Measurements from ENCODE around the gene CTPS2. TPM values are rescaled to one million over a fixed set of nuclear protein-coding genes. Genes with fewer than 3 reads are reported as not detected.

Gene CTPS2
- total RNA-seq, 1 donor from 2014 or later = 116 TPM

DNA sequence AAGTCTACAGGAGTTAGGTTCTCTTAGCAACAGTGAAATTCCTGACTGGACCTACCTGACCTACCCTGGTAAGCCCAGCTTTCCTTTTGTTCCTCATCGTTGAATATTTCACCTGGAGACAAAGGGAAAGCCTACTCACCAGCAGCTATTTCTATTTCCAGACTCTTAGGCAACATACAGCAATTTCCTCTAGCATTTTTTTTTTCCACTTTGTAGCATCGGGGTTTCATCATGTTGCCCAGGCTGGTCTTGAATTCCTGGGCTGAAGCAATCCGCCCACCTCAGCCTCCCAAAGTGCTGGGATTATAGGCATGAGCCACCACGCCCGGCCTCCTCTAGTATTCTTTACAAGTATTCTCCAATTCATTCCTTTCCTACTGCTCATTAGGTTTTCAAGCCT, 69.3 kb downstream of the CTPS2 start:
- peaks cover 3% of the 10 kb centered on the region for H3K36me3 ChIP-seq
- Mint-ChIP-seq H3K36me3 (peaks cover 34% of the 10 kb centered on the region), H3K9me3 (no peaks in the 10 kb centered on the region), H3K4me3 (no peak overlapping the region), H3K27ac (no peak overlapping the region), H3K27me3 (ENCODE audit: insufficient read depth, low read depth) (peaks cover 2% of the 10 kb centered on the region), H3K4me1 (no peaks in the 10 kb centered on the region)
- H3K79me2 ChIP-seq (ENCODE audit: low read depth) = no peaks in the 10 kb centered on the region
- H3K4me2 ChIP-seq = no peak overlapping the region
- no peaks in the 10 kb centered on the region for H4K20me1 ChIP-seq (ENCODE audit: low read depth)
- no peaks in the 10 kb centered on the region for H3K4me1 ChIP-seq
- no peak overlapping the region for H2AFZ ChIP-seq (replicated peaks)
- H3K27ac ChIP-seq = no peak overlapping the region
- no peak overlapping the region for H3K4me3 ChIP-seq
- H3K27me3 ChIP-seq = no peaks in the 10 kb centered on the region
- no peak for DNase-seq (ENCODE audit: low spot score)
- TF ChIP-seq EZH2 (IDR thresholded peaks at IDR 0.05) (no peak), EZH2phosphoT487 (IDR thresholded peaks at IDR 0.05) (no peak)
- TF ChIP-seq, protein P1, sequence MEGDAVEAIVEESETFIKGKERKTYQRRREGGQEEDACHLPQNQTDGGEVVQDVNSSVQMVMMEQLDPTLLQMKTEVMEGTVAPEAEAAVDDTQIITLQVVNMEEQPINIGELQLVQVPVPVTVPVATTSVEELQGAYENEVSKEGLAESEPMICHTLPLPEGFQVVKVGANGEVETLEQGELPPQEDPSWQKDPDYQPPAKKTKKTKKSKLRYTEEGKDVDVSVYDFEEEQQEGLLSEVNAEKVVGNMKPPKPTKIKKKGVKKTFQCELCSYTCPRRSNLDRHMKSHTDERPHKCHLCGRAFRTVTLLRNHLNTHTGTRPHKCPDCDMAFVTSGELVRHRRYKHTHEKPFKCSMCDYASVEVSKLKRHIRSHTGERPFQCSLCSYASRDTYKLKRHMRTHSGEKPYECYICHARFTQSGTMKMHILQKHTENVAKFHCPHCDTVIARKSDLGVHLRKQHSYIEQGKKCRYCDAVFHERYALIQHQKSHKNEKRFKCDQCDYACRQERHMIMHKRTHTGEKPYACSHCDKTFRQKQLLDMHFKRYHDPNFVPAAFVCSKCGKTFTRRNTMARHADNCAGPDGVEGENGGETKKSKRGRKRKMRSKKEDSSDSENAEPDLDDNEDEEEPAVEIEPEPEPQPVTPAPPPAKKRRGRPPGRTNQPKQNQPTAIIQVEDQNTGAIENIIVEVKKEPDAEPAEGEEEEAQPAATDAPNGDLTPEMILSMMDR (IDR thresholded peaks at IDR 0.05) = no peak
- H3K9me3 ChIP-seq (ENCODE audit: low read depth) = no peaks in the 10 kb centered on the region
- H3K9ac ChIP-seq = no peak overlapping the region
- H3F3A ChIP-seq (ENCODE audit: low read depth) = no peaks in the 10 kb centered on the region

DNA sequence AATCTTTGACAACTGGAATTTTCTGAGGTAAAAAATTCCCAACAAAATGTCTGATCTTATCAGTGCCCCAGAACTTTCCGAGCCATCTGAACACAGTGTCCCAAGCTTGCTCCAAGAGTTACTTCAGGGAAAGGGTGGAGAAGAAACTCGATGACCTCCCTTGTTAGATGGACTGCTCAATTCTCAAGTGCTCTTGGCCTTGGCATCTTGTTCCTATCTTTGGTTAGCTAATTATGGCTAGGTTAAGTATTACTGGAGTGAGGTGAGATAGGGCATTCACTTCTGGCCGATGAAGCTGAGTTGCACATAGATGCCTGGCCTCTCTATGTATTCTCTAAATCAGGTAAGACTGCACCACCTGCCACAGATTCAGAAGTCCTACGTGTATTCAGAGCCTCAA, 71.6 kb downstream of the CTPS2 start:
- H3K4me1 Mint-ChIP-seq = no peaks in the 10 kb centered on the region
- no peaks in the 10 kb centered on the region for H3F3A ChIP-seq (ENCODE audit: low read depth)
- no peak overlapping the region for H3K4me3 Mint-ChIP-seq
- no peaks in the 10 kb centered on the region for H3K27me3 ChIP-seq
- DNase-seq (ENCODE audit: low spot score) = no peak
- no peaks in the 10 kb centered on the region for H3K9me3 ChIP-seq (ENCODE audit: low read depth)
- H3K4me1 ChIP-seq = no peaks in the 10 kb centered on the region
- H3K4me2 ChIP-seq = no peak overlapping the region
- peaks cover 4% of the 10 kb centered on the region for H3K27me3 Mint-ChIP-seq (ENCODE audit: insufficient read depth, low read depth)
- TF ChIP-seq, protein P1 (IDR thresholded peaks at IDR 0.05) = no peak
- TF ChIP-seq EZH2phosphoT487 (IDR thresholded peaks at IDR 0.05) (no peak), EZH2 (IDR thresholded peaks at IDR 0.05) (no peak)
- H3K4me3 ChIP-seq = no peak overlapping the region
- no peak overlapping the region for H3K27ac Mint-ChIP-seq
- H3K9me3 Mint-ChIP-seq = no peaks in the 10 kb centered on the region
- H3K79me2 ChIP-seq (ENCODE audit: low read depth) = no peaks in the 10 kb centered on the region
- H3K27ac ChIP-seq = no peak overlapping the region
- H3K36me3 ChIP-seq = peaks cover 6% of the 10 kb centered on the region
- H4K20me1 ChIP-seq (ENCODE audit: low read depth) = no peaks in the 10 kb centered on the region
- no peak overlapping the region for H2AFZ ChIP-seq (replicated peaks)
- H3K9ac ChIP-seq = no peak overlapping the region
- H3K36me3 Mint-ChIP-seq = peaks cover 34% of the 10 kb centered on the region

DNA sequence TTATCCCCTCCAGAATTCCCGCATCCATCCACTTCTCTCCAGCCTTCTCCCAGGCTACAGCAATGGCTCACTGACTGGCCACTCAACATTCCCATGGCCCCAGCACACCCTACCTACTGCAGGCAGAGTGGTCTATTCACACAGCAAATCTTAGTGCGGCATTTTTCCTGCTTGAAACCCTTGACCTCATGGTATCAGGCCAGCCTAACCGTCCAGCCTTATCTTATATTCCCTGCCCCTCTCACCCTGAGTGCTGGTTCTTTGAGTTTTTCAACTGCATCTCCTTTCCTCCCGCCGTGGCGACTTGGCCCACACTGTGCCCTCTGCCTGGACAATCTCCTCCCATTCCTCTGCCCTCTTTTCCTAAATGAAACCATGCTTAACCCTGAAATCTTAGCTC, 72.5 kb downstream of the CTPS2 start:
- Mint-ChIP-seq H3K27me3 (ENCODE audit: insufficient read depth, low read depth) (peaks cover 4% of the 10 kb centered on the region), H3K4me3 (no peak overlapping the region), H3K27ac (no peak overlapping the region), H3K4me1 (no peaks in the 10 kb centered on the region), H3K9me3 (no peaks in the 10 kb centered on the region), H3K36me3 (peaks cover 30% of the 10 kb centered on the region)
- no peak overlapping the region for H3K4me2 ChIP-seq
- H3K4me1 ChIP-seq = no peaks in the 10 kb centered on the region
- no peaks in the 10 kb centered on the region for H4K20me1 ChIP-seq (ENCODE audit: low read depth)
- no peaks in the 10 kb centered on the region for H3K9me3 ChIP-seq (ENCODE audit: low read depth)
- DNase-seq (ENCODE audit: low spot score) = no peak
- H3K79me2 ChIP-seq (ENCODE audit: low read depth) = no peaks in the 10 kb centered on the region
- H3K27ac ChIP-seq = no peak overlapping the region
- no peak overlapping the region for H3K4me3 ChIP-seq
- H3K27me3 ChIP-seq = no peaks in the 10 kb centered on the region
- TF ChIP-seq EZH2phosphoT487 (IDR thresholded peaks at IDR 0.05) (no peak), EZH2 (IDR thresholded peaks at IDR 0.05) (no peak)
- TF ChIP-seq, protein P1 (IDR thresholded peaks at IDR 0.05) = no peak
- H3K9ac ChIP-seq = no peak overlapping the region
- H2AFZ ChIP-seq (replicated peaks) = no peak overlapping the region
- peaks cover 9% of the 10 kb centered on the region for H3K36me3 ChIP-seq
- H3F3A ChIP-seq (ENCODE audit: low read depth) = no peaks in the 10 kb centered on the region

Data from neural progenitor cell (in vitro differentiated cells).